Psoas muscle (tissue), 8 donors: ENCODE data around the gene LAMA3. TPM values are rescaled to one million over a fixed set of nuclear protein-coding genes. Genes with fewer than 3 reads are reported as not detected.

Source experiments
- ATAC-seq, 4 donors: fragments of 200-7000 bp; cut with Tn5 transposase; one replicate each; pipeline ENCODE4 v1.9.1; 2020; ENCODE audit warnings: moderate library complexity in 3 of 4, mild to moderate bottlenecking in 2 of 4
- DNase-seq, 2 donors: peaks; one replicate each; pipeline ENCODE4 v3.0.0-alpha.2; 2020
- H3K27ac ChIP-seq: fragments of 200-600 bp; one replicate; pipeline ENCODE4 v1.8.0; 2022
- H3K27me3 ChIP-seq, 3 donors: fragments of 200-600 bp in 1 of 3; one replicate each; pipeline versions ENCODE4 v1.6.1 to v1.8.0; 2013 to 2022; ENCODE audit warnings: low read length in 2 of 3, mild to moderate bottlenecking in 2 of 3, moderate library complexity in 1 of 3; ENCODE audit not compliant: insufficient read depth in 3 of 3
- H3K36me3 ChIP-seq, 2 donors: fragments of 200-600 bp in 1 of 2; one replicate each; pipeline versions ENCODE4 v1.6.1 to v1.8.0; 2013 to 2022; ENCODE audit warnings: low read depth in 1 of 2, mild to moderate bottlenecking in 1 of 2, moderate library complexity in 1 of 2; ENCODE audit not compliant: insufficient read depth in 1 of 2
- H3K4me1 ChIP-seq: fragments of 200-600 bp; one replicate; pipeline ENCODE4 v1.8.0; 2022
- H3K4me3 ChIP-seq: fragments of 200-600 bp; one replicate; pipeline ENCODE4 v1.8.0; 2022; ENCODE audit warnings: mild to moderate bottlenecking
- H3K9me3 ChIP-seq: fragments of 200-600 bp; one replicate; pipeline ENCODE4 v1.8.0; 2022
- WGBS, 3 donors: extraction: QIAGEN DNeasy Blood & Tissue Kit; methylation state at CpG; one replicate each; pipeline versions ENCODE4 v1.1.6 to v1.1.7; 2013; 5-methylcytosine and 5-hydroxymethylcytosine counted together
- intact Hi-C, 2 donors: fragments of 100-400 bp; cut with DNase I; formaldehyde crosslinking; loops; one replicate each; pipeline versions ENCODE4 v1.11.0 to v1.14.2; 2022
- polyA plus RNA-seq, 3 donors: library from polyadenylated mRNA; stranded (reverse); fragments of 200-250 nt; gene quantifications; one replicate each; pipeline ENCODE4 v1.2.3, GENCODE V29; 2013
- total RNA-seq, 4 donors: library from RNA; stranded (reverse); fragmentation: NEBNext Ultra II Directional in 2 of 4; extraction: Animal tissue kit (Norgen Biotek cat#: 25700) in 2 of 4; gene quantifications; one replicate each; pipeline versions ENCODE4 v1.2.1 to v1.2.4, GENCODE V29; 2021 to 2023
- TF ChIP-seq, protein P1 (sequence below): fragments of 200-600 bp; IDR thresholded peaks from one replicate; pipeline ENCODE4 v1.8.0; 2022; ENCODE audit warnings: antibody characterized with exemption
- donor health status: healthy with polysubstance abuse.
- donor health status: DM: no; HTN: no; CAD: no; lungs with moderate emphysema.
- donor health status: Bipolar disorder and iron deficiency.
- donor health status: healthy.
- donor health status: DM: yes; HTN: yes; CAD: no.
- donor health status: DM: no; HTN: no; CAD: no.
- donor health status: DM: no; HTN: no; CAD: no.
- donor health status: DM: yes; HTN: yes; CAD: no.

Gene LAMA3
- total and polyA plus RNA-seq, 7 donors, result 0.49 to 4.2 (median 1.8) TPM

DNA sequence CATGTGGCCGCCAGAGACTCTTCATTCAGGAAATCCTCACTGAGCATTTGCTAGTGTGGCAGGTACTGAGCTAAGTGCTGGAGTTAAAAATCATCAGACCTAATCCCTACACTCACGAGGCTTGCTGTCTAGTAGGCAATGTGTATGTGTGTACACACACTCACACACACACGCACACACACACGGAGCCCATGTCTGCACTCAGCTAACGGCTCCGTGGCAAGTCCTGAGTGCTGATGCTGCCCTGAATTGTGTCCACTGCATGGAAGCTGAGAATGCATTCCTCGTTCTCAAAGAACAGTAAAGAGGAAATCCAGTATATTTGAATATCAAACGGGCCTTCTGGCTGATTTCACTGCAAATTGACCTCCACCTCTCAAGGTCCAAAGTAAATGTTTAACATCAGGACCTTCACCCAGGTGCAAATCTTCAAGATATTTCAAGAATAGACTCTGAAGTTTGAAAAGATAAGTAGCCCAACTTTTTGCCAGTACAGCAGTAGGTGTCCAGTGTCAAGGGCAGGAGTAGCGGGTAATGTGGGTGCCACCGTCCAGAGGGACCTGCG is 189.2 kb downstream of the LAMA3 start:
- Histone ChIP-seq H3K36me3 (no peaks in the 10 kb centered on the region), H3K27me3 (no peaks in the 10 kb centered on the region), H3K9me3 (no peaks in the 10 kb centered on the region), H3K4me1 (no peaks in the 10 kb centered on the region), H3K4me3 (no peak overlapping the region), H3K27ac (no peak overlapping the region)
- DNase-seq, result no peak
- intact Hi-C loops, result no loop called here
- TF ChIP-seq, protein P1, sequence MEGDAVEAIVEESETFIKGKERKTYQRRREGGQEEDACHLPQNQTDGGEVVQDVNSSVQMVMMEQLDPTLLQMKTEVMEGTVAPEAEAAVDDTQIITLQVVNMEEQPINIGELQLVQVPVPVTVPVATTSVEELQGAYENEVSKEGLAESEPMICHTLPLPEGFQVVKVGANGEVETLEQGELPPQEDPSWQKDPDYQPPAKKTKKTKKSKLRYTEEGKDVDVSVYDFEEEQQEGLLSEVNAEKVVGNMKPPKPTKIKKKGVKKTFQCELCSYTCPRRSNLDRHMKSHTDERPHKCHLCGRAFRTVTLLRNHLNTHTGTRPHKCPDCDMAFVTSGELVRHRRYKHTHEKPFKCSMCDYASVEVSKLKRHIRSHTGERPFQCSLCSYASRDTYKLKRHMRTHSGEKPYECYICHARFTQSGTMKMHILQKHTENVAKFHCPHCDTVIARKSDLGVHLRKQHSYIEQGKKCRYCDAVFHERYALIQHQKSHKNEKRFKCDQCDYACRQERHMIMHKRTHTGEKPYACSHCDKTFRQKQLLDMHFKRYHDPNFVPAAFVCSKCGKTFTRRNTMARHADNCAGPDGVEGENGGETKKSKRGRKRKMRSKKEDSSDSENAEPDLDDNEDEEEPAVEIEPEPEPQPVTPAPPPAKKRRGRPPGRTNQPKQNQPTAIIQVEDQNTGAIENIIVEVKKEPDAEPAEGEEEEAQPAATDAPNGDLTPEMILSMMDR, result no peak
- ATAC-seq, result no peak
- WGBS, 3 donors, result 85 to 91% (median 86%) methylated on average over 11 of the region's 11 CpGs

DNA sequence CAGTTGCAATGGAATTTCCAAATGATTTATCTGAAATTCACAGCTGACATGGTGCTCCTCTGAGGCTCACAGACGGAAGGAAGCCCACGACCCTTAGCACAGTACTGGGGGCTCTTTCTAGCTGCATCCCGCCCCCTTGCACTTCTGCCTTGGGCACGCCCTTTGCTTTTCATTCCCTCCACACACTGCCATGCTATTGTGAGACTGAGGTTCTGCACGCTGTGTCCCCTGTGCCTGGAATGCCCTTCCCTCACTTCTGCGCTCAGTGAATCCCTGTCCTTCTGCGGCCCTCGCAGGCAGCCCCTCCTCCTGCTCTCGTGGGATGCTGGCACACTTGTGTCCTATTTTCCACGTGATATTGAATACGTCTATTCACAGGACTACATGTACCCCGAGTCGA is 189.9 kb downstream of the LAMA3 start:
- Histone ChIP-seq H3K36me3 (no peaks in the 10 kb centered on the region), H3K9me3 (no peaks in the 10 kb centered on the region), H3K4me1 (no peaks in the 10 kb centered on the region), H3K27me3 (no peaks in the 10 kb centered on the region), H3K4me3 (no peak overlapping the region), H3K27ac (no peak overlapping the region)
- intact Hi-C loops, result no loop called here
- no peak for ATAC-seq
- 65 to 74% (median 71%) methylated on average over 13 of the region's 13 CpGs for WGBS, 3 donors
- no peak for DNase-seq
- TF ChIP-seq, protein P1, result no peak

DNA sequence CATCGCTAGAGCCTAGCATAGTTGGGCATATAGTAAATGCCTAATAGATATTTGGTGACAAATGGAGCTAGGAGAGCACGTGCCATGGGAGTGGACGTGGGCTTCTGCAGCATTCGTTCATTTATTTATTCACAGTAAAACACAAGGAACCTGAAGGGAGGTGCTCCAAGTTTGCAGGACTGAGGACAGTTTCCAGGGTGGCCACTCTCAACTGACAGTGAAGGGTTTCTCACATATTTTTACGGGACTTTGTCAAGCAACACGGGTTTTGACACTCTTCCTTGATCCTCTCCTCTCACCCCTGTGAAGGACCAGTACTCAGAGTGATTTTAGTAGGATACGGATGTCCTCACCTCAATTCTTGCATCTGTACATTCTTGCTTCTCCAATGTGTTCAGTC is 190.3 kb downstream of the LAMA3 start:
- Histone ChIP-seq H3K27me3 (no peaks in the 10 kb centered on the region), H3K36me3 (no peaks in the 10 kb centered on the region), H3K4me3 (no peak overlapping the region), H3K9me3 (no peaks in the 10 kb centered on the region), H3K27ac (no peak overlapping the region), H3K4me1 (no peaks in the 10 kb centered on the region)
- ATAC-seq, result no peak
- intact Hi-C loops, result no loop called here
- DNase-seq, result no peak
- TF ChIP-seq, protein P1, result no peak
- WGBS, 3 donors, result 85 to 88% (median 87%) methylated on average over 7 of the region's 7 CpGs

DNA sequence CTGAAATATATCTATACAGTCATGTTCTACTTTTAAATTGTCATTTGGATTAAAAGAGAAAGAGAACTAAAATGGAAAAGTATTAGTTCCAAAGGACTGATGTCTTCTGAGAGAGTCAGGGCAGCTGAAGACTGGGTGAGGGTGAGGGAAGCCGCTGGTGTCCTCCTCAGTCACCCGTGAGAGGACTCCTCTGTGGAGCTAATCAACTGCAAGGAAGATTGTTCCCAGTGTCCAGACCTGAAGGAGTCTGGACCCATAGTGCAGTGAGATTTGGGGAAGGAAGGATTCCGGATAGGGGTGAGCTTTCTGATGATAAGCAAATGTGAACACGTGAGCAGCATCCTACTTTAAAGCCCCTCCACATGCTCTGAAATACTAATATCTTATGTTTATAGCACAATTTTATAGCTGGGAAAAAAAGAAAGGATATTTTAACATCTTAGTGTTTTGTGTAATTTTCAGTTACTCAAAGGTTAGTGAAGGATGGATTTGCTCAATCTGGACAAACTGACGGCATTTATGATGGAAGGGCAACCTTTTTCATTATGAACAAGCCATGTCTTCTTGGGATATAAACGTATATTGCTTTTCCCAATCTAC is 190.8 kb downstream of the LAMA3 start:
- no peak overlapping the region for H3K4me3 ChIP-seq
- DNase-seq (no peak), ATAC-seq (no peak)
- WGBS, 3 donors, result 93 to 94% (median 94%) methylated on average over 6 of the region's 6 CpGs
- intact Hi-C loops, result no loop called here
- TF ChIP-seq, protein P1, result no peak
- H3K27ac ChIP-seq, result no peak overlapping the region
- H3K4me1 ChIP-seq, result no peaks in the 10 kb centered on the region
- H3K9me3 ChIP-seq, result no peaks in the 10 kb centered on the region
- H3K27me3 ChIP-seq, result no peaks in the 10 kb centered on the region
- H3K36me3 ChIP-seq, result no peaks in the 10 kb centered on the region
